NCI-H446 treated with DMSO at 0.1 percent for 48 hours (cell line): Measurements from ENCODE around the gene LDLRAD4.

Experiments
- DNase-seq: peaks from one replicate; lab custom pipeline; 2025; lab: John Stamatoyannopoulos, UW

LDLRAD4 gene

GRCh38 chr18:13229001-13229671 is 10.6 kb downstream of the LDLRAD4 start:
- no peak for DNase-seq

- no peak for DNase-seq
Measured at GRCh38 chr18:13231151-13231550, 12.6 kb downstream of the LDLRAD4 start.

- DNase-seq: no peak
Measured at GRCh38 chr18:13232086-13232917, 13.7 kb downstream of the LDLRAD4 start.

- no peak for DNase-seq
Measured at GRCh38 chr18:13232971-13233786, 14.6 kb downstream of the LDLRAD4 start.

GRCh38 chr18:13233787-13234783 is 15.5 kb downstream of the LDLRAD4 start:
- DNase-seq: no peak

- DNase-seq: no peak
Measured at GRCh38 chr18:13235421-13235831, 16.9 kb downstream of the LDLRAD4 start.

GRCh38 chr18:13235981-13236380 is 17.4 kb downstream of the LDLRAD4 start:
- DNase-seq: no peak

GRCh38 chr18:13236411-13236810 is 17.9 kb downstream of the LDLRAD4 start:
- no peak for DNase-seq

GRCh38 chr18:13237073-13237472 is 18.5 kb downstream of the LDLRAD4 start:
- no peak for DNase-seq

GRCh38 chr18:13237641-13238040 is 19.1 kb downstream of the LDLRAD4 start:
- no peak for DNase-seq

GRCh38 chr18:13239171-13239956 is 20.8 kb downstream of the LDLRAD4 start:
- no peak for DNase-seq

GRCh38 chr18:13240060-13240725 is 21.6 kb downstream of the LDLRAD4 start:
- DNase-seq: no peak

- DNase-seq: no peak
Measured at GRCh38 chr18:13241083-13241892, 22.7 kb downstream of the LDLRAD4 start.

- no peak for DNase-seq
Measured at GRCh38 chr18:13241893-13242175, 23.3 kb downstream of the LDLRAD4 start.

- DNase-seq: no peak
Measured at GRCh38 chr18:13242797-13243196, 24.2 kb downstream of the LDLRAD4 start.

- no peak for DNase-seq
Measured at GRCh38 chr18:13243363-13243762, 24.8 kb downstream of the LDLRAD4 start.

- no peak for DNase-seq
Measured at GRCh38 chr18:13244135-13244534, 25.6 kb downstream of the LDLRAD4 start.

- DNase-seq: no peak
Measured at GRCh38 chr18:13245481-13246000, 27.0 kb downstream of the LDLRAD4 start.

- DNase-seq: no peak
Measured at GRCh38 chr18:13246121-13246520, 27.6 kb downstream of the LDLRAD4 start.
